AG09319 (cell line): ENCODE measurements around the gene SPTBN5.
A peak's percentile ranks its signal among the peaks of the same experiment; 100 is the strongest.

ENCODE experiments used
- DNase-seq: peaks from one replicate; pipeline ENCODE4 v3.0.0-alpha.2; 2010; ENCODE audit warnings: low read depth; ENCODE audit errors: extremely low read depth
- TF ChIP-seq, protein P1 (sequence below): IDR thresholded peaks from 2 replicates; pipeline ENCODE4 v1.5.1; 2011; ENCODE audit warnings: low read depth, mild to moderate bottlenecking, inconsistent platforms, low read length, moderate library complexity

The SPTBN5 gene

DNA sequence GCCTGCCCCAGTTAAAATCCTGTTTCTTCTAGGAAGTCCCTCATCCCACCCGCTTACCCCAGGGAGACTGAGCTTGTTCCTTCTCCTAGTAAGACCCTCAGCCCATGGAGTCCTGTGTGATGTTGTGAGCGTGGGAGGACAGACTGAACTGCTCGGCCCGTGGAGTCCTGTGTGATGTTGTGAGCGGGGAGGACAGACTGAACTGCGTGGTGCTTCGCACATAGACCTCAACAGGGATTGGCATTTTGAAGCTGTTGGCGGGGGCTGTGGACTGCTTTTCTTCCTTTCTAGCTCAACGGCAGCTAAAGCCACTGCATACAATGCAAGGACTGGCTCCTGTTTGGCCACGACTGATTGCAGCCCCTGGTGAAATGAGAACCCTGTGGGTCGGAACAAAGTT, 1.6 kb upstream of the SPTBN5 start:
- DNase-seq = no peak
- TF ChIP-seq, protein P1, sequence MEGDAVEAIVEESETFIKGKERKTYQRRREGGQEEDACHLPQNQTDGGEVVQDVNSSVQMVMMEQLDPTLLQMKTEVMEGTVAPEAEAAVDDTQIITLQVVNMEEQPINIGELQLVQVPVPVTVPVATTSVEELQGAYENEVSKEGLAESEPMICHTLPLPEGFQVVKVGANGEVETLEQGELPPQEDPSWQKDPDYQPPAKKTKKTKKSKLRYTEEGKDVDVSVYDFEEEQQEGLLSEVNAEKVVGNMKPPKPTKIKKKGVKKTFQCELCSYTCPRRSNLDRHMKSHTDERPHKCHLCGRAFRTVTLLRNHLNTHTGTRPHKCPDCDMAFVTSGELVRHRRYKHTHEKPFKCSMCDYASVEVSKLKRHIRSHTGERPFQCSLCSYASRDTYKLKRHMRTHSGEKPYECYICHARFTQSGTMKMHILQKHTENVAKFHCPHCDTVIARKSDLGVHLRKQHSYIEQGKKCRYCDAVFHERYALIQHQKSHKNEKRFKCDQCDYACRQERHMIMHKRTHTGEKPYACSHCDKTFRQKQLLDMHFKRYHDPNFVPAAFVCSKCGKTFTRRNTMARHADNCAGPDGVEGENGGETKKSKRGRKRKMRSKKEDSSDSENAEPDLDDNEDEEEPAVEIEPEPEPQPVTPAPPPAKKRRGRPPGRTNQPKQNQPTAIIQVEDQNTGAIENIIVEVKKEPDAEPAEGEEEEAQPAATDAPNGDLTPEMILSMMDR = no peak

DNA sequence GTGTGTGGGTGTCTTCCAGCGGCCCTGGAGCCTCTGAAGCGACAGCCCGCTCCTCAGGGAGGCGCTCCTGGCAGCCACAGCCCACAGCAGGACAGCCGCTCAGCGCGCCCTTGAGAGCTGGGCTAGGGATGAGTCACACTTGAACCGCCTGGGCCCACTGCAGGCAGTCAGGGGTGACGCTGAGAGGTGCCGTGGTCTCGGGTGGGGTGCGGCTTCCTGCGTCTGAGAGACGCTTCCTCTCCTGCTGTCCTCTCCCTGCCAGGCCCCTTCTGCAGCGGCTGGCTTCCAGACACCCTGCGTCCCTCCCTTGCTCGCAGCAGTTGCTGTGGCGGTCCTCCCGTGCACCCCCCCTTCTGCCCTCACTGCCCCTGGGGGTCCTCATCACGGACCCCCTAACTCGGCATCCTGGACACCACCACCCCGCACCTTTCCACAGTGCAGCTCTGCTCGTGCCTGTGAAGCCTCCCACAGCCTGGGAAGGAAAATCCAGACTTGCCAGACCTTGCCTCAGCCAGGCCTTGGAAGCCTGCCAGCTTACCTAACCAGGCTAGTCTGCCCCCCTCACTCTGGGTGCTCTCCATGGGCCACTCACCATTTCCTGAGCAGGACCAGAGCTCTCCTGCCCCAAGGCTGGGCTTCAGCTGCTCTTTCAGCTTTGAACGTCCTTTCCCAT, 1.1 kb upstream of the SPTBN5 start:
- TF ChIP-seq, protein P1 = peak; percentile 17
- DNase-seq = no peak

DNA sequence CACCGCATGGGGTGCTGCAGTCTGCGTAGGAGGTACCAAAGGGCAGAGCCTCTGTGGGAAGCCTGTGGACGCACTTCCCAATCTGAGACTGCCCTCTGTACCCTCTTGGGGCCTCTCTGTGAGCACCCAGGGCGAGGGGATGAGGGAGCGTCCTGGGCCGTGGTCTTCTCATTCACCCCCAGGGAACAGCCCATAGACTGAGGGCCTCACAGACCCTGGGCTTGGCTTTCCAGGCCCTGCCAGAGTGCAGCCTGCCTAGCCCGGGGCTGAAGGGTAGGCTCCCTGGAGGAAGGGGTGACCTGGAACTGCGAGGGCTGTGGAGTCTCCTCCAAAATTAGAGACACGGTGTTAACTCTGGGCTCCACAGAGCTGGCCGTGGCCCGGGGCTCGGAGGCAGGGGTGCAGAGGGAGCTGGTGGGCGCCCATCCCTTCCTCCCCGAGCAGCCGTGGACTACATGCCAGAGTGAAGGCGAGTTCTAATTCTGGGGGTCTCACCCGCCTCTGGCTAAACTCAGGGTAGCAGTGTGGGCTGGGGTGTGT, 468 bp upstream of the SPTBN5 start:
- DNase-seq = no peak
- TF ChIP-seq, protein P1 = no peak

DNA sequence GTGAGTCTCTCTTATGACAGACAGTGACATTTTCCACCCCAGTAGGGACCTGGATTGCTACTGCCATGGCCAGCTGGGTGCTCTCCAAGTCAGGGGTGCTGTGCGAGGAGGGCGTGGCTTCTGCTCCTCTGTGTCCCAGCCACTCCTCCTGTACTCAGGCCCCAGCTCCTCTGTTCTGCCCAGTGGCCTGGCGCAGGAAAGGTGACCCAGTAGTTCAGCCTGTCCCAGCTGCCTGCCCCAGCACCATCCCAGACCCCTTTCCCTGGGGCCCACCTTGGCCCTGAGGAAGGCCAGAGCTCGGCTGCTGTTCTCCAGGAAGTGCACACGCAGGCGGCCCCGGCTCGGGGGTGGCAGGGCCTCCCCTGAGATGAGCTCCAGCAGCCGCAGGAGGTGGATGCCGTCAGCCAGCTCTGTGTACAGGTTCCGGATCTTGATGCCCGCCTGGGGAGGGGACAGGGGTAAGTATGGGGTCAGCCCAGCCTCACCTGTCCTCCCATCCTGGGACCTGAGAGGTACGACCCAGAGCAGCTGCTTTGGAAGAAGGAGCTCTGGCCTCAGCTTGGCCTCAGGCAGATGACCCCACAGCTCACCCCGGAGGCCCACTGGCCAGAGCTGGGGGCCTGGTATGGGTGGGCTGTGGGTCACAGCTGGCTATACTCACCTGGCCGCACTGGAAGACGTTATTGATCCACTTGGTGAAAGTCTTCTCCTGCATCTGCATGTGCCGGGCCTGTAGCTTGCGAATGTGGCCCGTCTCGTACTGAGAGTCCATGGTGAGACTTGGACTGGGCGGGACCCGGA, 1.0 kb downstream of the SPTBN5 start:
- no peak for DNase-seq
- TF ChIP-seq, protein P1 = no peak

DNA sequence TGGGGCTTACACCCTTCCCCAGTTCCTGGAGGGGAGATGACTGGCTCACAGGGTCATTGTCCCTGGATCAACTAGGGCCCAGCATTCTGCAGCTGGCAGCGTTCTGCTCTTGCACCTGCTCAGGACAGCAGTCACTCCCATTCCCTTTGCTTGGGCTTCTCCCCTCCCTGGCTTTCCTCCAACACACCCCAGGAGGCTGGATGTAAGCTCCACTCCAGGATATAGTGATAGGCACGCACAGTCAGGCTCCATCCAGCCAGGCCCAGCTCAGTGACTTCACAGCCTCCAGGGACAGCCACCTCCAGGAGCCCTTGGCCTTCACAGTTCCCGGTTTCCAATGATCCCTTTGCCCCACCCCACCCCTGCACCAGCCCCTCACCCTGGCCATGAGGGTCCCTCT, 1.9 kb downstream of the SPTBN5 start:
- DNase-seq = no peak
- TF ChIP-seq, protein P1 = no peak

DNA sequence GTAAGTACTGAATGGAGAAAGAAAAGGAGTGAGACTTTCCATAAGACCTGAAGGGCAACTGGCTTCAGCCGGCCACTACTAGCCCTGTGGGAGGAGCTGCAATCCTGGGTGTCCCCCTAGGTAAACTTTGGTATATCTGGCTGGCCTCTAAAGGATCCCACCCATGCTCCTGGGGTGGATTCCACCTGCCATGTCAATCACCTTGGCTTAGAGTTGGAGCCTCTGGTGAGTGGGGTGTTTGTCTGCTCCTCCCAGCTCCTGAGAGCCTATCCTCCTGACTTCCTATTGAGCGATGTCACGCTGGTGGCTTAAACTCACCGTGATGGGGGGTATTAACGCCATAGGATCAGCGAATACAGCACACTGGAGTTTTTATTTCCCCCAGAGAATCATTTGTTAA, 2.6 kb downstream of the SPTBN5 start:
- TF ChIP-seq, protein P1 = no peak

More for the DNA sequence above, 2.6 kb downstream of the SPTBN5 start:
- no peak for DNase-seq
